ENCODE measurements around the gene ZNF717.

Gene ZNF717

GRCh38 chr3:75687323-75687722 lies 98.0 kb downstream of the ZNF717 start:
- H3K4me1 Mint-ChIP-seq (ENCODE audit: low read depth): no peaks in the 10 kb centered on the region
- peaks cover 32% of the 10 kb centered on the region for H3K9me3 Mint-ChIP-seq
- DNase-seq (ENCODE audit: low spot score): no peak
- no peak overlapping the region for H3K27ac Mint-ChIP-seq
- no peaks in the 10 kb centered on the region for H3K36me3 Mint-ChIP-seq (ENCODE audit: low read depth)
- no peaks in the 10 kb centered on the region for H3K27me3 Mint-ChIP-seq (ENCODE audit: low read depth)
- no peak overlapping the region for H3K4me3 Mint-ChIP-seq

Measured in T-helper 2 cell treated with Interferon-gamma antibody and Interleukin-4, amounts not matched to agents 5 μg/mL and 100 μg/mL, for 36 hours (primary cell).